ENCODE data around the gene ADGRL1. TPM values are rescaled to one million over a fixed set of nuclear protein-coding genes. Genes with fewer than 3 reads are reported as not detected.
"Not testable (repeated sequence)": the region's sequence is repeated elsewhere in the genome, so short reads cannot be mapped to it uniquely, and the experiment has no call there.

Gene ADGRL1
- total and polyA plus RNA-seq, 11 donors: 10.1 to 29.4 (median 14.1) TPM

DNA sequence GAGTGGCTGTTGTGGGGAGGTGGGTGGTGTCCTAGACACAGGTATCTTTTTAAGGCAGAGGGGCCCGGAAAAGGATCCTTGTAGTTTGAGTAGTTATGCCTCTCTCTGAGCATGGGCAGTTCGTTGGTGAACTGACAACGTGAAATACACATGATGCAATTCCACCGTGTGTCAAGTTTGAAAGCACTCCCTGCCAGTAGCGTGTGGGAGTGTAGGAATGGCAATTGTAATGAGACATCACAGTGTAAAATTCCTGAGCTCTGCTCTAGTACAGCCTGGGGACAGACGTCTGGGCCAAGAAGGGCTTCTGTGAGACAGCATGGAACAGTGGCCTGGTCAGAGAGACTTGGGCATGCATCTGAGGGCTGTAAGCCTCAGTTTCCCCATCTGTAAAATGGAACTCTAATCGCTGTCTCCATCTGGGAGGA is 59.2 kb downstream of the ADGRL1 start:
- H3K4me3 ChIP-seq: no peak overlapping the region
- ATAC-seq (peak in 2 of 4 donors; percentile 8 to 62), DNase-seq (no peak)
- peaks cover 0 to 3% (median 0%) of the 10 kb centered on the region in 9 donors for H3K36me3 ChIP-seq
- TF ChIP-seq, protein P1, sequence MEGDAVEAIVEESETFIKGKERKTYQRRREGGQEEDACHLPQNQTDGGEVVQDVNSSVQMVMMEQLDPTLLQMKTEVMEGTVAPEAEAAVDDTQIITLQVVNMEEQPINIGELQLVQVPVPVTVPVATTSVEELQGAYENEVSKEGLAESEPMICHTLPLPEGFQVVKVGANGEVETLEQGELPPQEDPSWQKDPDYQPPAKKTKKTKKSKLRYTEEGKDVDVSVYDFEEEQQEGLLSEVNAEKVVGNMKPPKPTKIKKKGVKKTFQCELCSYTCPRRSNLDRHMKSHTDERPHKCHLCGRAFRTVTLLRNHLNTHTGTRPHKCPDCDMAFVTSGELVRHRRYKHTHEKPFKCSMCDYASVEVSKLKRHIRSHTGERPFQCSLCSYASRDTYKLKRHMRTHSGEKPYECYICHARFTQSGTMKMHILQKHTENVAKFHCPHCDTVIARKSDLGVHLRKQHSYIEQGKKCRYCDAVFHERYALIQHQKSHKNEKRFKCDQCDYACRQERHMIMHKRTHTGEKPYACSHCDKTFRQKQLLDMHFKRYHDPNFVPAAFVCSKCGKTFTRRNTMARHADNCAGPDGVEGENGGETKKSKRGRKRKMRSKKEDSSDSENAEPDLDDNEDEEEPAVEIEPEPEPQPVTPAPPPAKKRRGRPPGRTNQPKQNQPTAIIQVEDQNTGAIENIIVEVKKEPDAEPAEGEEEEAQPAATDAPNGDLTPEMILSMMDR (IDR thresholded peaks at IDR 0.05): no peak
- TF ChIP-seq POLR2A (IDR thresholded peaks at IDR 0.05): no peak
- H3K27ac ChIP-seq: no peak overlapping the region
- H3K4me1 ChIP-seq: peaks cover 9 to 40% (median 27%) of the 10 kb centered on the region in 12 donors
- H3K27me3 ChIP-seq: no peaks in the 10 kb centered on the region
- WGBS, 4 donors: 55 to 66% (median 60%) methylated on average over 7 of the region's 7 CpGs
- intact Hi-C loops (cut with DNase I): loop anchor here (2.0 to 10.0 kb wide), 13 partner anchors 48 to 328 kb away; partner anchors contain the start of genes PTGER1 (in 3 of the 10) and ADGRL1 (in 2 of the 10)
- H3K9me3 ChIP-seq: no peaks in the 10 kb centered on the region

DNA sequence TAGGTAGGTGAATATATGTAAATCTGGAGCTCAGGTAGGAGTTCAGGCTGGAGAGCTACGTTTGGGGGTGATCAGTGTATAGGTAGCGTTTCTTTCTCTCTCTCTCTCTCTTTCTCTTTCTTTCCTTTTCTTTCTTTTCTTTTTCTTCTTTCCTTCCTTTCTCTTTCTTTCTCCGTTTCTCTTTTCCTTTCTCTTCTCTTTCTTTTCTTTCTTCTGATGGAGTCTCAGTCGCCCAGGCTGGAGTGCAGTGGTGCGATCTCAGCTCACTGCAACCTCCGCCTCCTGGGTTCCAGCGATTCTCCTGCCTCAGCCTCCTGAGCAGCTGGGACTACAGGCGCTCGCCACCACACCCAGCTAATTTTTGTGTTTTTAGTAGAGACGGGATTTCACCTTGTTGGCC is 59.8 kb downstream of the ADGRL1 start:
- intact Hi-C loops (cut with DNase I): loop anchor here (2.0 to 10.0 kb wide), 13 partner anchors 49 to 329 kb away; partner anchors contain the start of genes PTGER1 (in 3 of the 10) and ADGRL1 (in 2 of the 10)
- H3K4me3 ChIP-seq, H3K27ac ChIP-seq, H3K9me3 ChIP-seq, H3K36me3 ChIP-seq, ATAC-seq, DNase-seq, H3K27me3 ChIP-seq: not testable (repeated sequence)
- 94% methylated on average over 10 of the region's 10 CpGs for WGBS, 4 donors
- peaks cover 9 to 40% (median 27%) of the 10 kb centered on the region in 12 donors for H3K4me1 ChIP-seq

DNA sequence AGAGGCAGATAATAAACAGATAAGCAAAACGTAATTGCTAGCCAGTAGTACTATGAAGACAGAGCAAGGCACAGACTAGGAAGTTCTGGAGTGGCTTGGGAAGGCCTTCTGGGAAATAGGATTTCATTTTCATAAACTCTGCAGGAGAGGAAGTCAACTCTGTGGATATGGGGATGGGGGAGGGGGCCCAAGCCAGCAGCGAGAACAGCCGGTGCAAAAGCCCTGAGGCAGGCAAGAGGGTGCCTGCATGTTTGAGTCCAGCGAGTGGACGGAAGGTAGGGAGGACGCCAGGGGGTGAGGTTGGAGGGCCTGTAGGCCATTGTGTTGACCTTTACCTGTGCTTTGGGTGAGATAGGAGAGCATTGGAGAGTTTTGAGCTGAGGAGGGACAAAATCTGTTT is 60.6 kb downstream of the ADGRL1 start:
- no peak overlapping the region for H3K4me3 ChIP-seq
- ATAC-seq (no peak), DNase-seq (no peak)
- H3K9me3 ChIP-seq: no peaks in the 10 kb centered on the region
- WGBS, 4 donors: 78 to 91% (median 84%) methylated on average over 6 of the region's 6 CpGs
- TF ChIP-seq POLR2A (IDR thresholded peaks at IDR 0.05): no peak
- TF ChIP-seq, protein P1 (IDR thresholded peaks at IDR 0.05): no peak
- H3K4me1 ChIP-seq: peaks cover 6 to 41% (median 23%) of the 10 kb centered on the region in 12 donors
- no peak overlapping the region for H3K27ac ChIP-seq
- H3K36me3 ChIP-seq: no peaks in the 10 kb centered on the region
- intact Hi-C loops (cut with DNase I): loop anchor here (5.0 to 10.0 kb wide), 12 partner anchors 49 to 329 kb away; partner anchors contain the start of genes PTGER1 (in 3 of the 10) and ADGRL1 (in 2 of the 10)
- no peaks in the 10 kb centered on the region for H3K27me3 ChIP-seq

DNA sequence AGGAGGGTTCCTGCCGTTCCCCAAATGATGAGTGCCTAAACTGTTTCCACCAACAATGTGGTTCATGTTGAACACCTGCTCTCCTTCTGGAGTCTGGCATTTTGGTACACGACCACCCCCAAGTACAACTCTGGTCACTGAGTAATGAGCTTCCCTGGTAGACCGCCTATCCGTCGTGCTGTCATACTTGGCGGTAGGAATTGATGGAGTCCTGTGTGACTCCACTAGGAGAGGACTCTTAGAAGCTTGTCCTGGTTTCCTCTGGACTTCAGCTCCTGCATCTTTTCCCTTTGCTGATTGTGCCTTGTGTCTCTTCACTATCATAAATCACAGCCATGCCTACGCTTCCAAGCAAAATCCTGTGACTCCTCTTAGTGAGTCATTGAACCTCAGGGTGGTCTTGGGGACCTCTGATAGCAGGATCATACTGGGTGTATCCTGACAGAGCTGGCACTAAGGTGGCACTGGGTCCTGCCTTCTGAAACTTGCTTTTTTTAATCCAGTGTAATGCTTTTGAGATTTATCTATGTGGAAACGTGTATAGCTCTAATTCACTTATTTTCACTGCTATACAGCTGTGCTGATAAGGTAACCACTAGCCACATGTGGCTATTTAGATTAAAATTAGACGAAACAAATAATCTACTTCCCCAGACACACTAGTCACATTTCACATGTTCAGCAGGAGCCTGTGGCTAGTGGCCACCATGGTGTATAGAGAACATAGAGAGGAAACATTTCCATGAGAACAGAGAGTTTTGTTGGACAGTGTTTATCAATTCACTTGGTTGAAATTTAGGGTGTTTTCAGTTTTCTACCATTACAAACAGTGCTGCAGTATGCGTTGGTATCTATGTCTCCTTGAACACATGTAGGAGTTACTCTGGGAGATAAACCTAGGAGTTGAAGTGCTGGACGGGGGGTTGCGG is 63.4 kb downstream of the ADGRL1 start:
- ATAC-seq: no peak

More for the DNA sequence above, 63.4 kb downstream of the ADGRL1 start:
- no peak for TF ChIP-seq POLR2A (IDR thresholded peaks at IDR 0.05)
- TF ChIP-seq, protein P1 (IDR thresholded peaks at IDR 0.05): no peak
- H3K4me3 ChIP-seq: no peak overlapping the region
- peaks cover 0 to 40% (median 22%) of the 10 kb centered on the region in 12 donors for H3K4me1 ChIP-seq
- WGBS, 4 donors: 87 to 88% (median 87%) methylated on average over 12 of the region's 12 CpGs
- H3K27ac ChIP-seq: no peak overlapping the region
- H3K27me3 ChIP-seq: no peaks in the 10 kb centered on the region
- no peaks in the 10 kb centered on the region for H3K9me3 ChIP-seq
- intact Hi-C loops (cut with DNase I): loop anchor here in 6 of 10 donors (10.0 kb wide), 6 partner anchors 52 to 332 kb away; partner anchors contain the start of gene PTGER1 (in 3 of the 6)
- H3K36me3 ChIP-seq: no peaks in the 10 kb centered on the region
- no peak for DNase-seq

All from heart left ventricle (tissue), 16 donors.